HCT116 (cell line): ENCODE measurements around the gene NFIX. TPM values are rescaled to one million over a fixed set of nuclear protein-coding genes. Genes with fewer than 3 reads are reported as not detected.

Experiments
- ATAC-seq: fragments of 200-7000 bp; cut with Tn5 transposase; 2 replicates; pipeline ENCODE4 v1.9.1; 2020; ENCODE audit warnings: mild to moderate bottlenecking, moderate library complexity
- BruUV-seq: library from RNA; stranded (reverse); fragments of 400-500 nt; replicated peaks from 2 replicates; lab custom pipeline; 2021; lab: Mats Ljungman, UMichigan
- CTCF ChIA-PET: fragments of 300-600 bp; sonication (Branson Sonifier 250); formaldehyde crosslinking; loops from one replicate; lab custom pipeline; 2021; ENCODE audit warnings: antibody characterized with exemption; lab: Charles Lee
- POLR2A ChIA-PET: fragments of 300-600, 350-600 bp; sonication (Branson Sonifier 250); formaldehyde crosslinking; loops from one replicate; lab custom pipeline; 2021; ENCODE audit warnings: antibody characterized with exemption; lab: Charles Lee
- RAD21 ChIA-PET, 2 experiments: fragments of 300-600 bp; sonication (Branson Sonifier 250); formaldehyde crosslinking; loops; one replicate each; lab custom pipeline; 2023; ENCODE audit warnings: low total read pairs in 2 of 2; ENCODE audit not compliant: uncharacterized antibody in 2 of 2, unreplicated experiment in 2 of 2, low non-redundant PET in 1 of 2; lab: Charles Lee
- DNase-seq: peaks from one replicate; pipeline ENCODE4 v3.0.0-alpha.2; 2010; ENCODE audit warnings: low read depth, low spot score
- H2AFZ ChIP-seq: fragments of 200-600 bp; shearing (Covaris generic), sonication (generic); 2 replicates; pipeline ENCODE4 v1.6.1; 2017; ENCODE audit warnings: low read depth, mixed run types, mixed read lengths, antibody characterized with exemption, low read length; ENCODE audit not compliant: poor library complexity, severe bottlenecking
- H3K27ac ChIP-seq: 2 replicates; pipeline ENCODE4 v1.5.1; 2012; ENCODE audit warnings: low read depth, low read length
- H3K27me3 ChIP-seq: fragments of 200-600 bp; sonication (generic); 2 replicates; pipeline ENCODE4 v1.6.1; 2016; ENCODE audit warnings: mixed run types, low read length, mixed read lengths; ENCODE audit not compliant: insufficient read depth
- H3K36me3 ChIP-seq, 2 experiments: fragments of 200-500 bp in 1 of 2; fragments of 200-600 bp in 1 of 2; sonication (Bioruptor generic) in 1 of 2; sonication (generic) in 1 of 2; 2 replicates each; pipeline versions ENCODE4 v1.5.1 to v1.6.1; 2014 to 2016; ENCODE audit warnings: low read length in 2 of 2, inconsistent platforms in 1 of 2, mixed read lengths in 1 of 2, mixed run types in 1 of 2; ENCODE audit not compliant: insufficient read depth in 2 of 2, control insufficient read depth in 1 of 2
- H3K4me1 ChIP-seq, 2 experiments: fragments of 200-600 bp in 1 of 2; sonication (generic) in 1 of 2; 2 replicates each; pipeline versions ENCODE4 v1.5.1 to v1.6.1; 2012 to 2017; ENCODE audit warnings: low read length in 2 of 2, inconsistent platforms in 1 of 2, mild to moderate bottlenecking in 1 of 2, mixed read lengths in 1 of 2, mixed run types in 1 of 2, moderate library complexity in 1 of 2; ENCODE audit not compliant: insufficient read depth in 2 of 2, control insufficient read depth in 1 of 2
- H3K4me2 ChIP-seq: fragments of 200-600 bp; sonication (generic); 2 replicates; pipeline ENCODE4 v1.6.1; 2017; ENCODE audit warnings: mixed run types, low read length, mixed read lengths
- H3K4me3 ChIP-seq, 2 experiments: fragments of 200-600 bp in 1 of 2; sonication (generic) in 1 of 2; replicated peaks in 1 of 2; 2 replicates each; pipeline ENCODE4 v1.5.1; 2011 to 2016; ENCODE audit warnings: low read length in 2 of 2, control low read depth in 1 of 2, low read depth in 1 of 2, mild to moderate bottlenecking in 1 of 2, mixed read lengths in 1 of 2, mixed run types in 1 of 2
- H3K79me2 ChIP-seq: fragments of 200-600 bp; sonication (generic); 2 replicates; pipeline ENCODE4 v1.6.1; 2017; ENCODE audit warnings: mild to moderate bottlenecking, mixed run types, low read length, moderate library complexity, mixed read lengths; ENCODE audit not compliant: insufficient read depth
- H3K9ac ChIP-seq: fragments of 200-600 bp; sonication (generic); 2 replicates; pipeline ENCODE4 v1.6.1; 2016; ENCODE audit warnings: low read length, mixed read lengths
- H3K9me2 ChIP-seq: fragments of 200-600 bp; sonication (generic), shearing (Covaris generic); 2 replicates; pipeline ENCODE4 v1.6.1; 2017; ENCODE audit warnings: mixed run types, mild to moderate bottlenecking, moderate library complexity; ENCODE audit not compliant: insufficient read depth
- H3K9me3 ChIP-seq, 2 experiments: fragments of 200-500 bp in 1 of 2; fragments of 200-600 bp in 1 of 2; sonication (Bioruptor generic) in 1 of 2; sonication (generic) in 1 of 2; 2 replicates each; pipeline ENCODE4 v1.6.1; 2014 to 2017; ENCODE audit warnings: low read length in 2 of 2, mixed read lengths in 2 of 2, inconsistent platforms in 1 of 2, low read depth in 1 of 2, mild to moderate bottlenecking in 1 of 2, mixed run types in 1 of 2, moderate library complexity in 1 of 2; ENCODE audit not compliant: control insufficient read depth in 1 of 2, insufficient read depth in 1 of 2
- H4K20me1 ChIP-seq: fragments of 200-600 bp; sonication (generic), shearing (Covaris generic); 2 replicates; pipeline ENCODE4 v1.6.1; 2017; ENCODE audit warnings: mixed run types, mild to moderate bottlenecking, moderate library complexity; ENCODE audit not compliant: insufficient read depth
- CTCF ChIP-seq, 3 experiments: fragments of 200-600 bp in 1 of 3; sonication (generic) in 1 of 3; IDR thresholded peaks in 2 of 3; conservative IDR thresholded peaks in 1 of 3; 2 replicates each; pipeline ENCODE4 v1.5.1; 2012 to 2017; ENCODE audit warnings: low read depth in 2 of 3, low read length in 2 of 3, antibody characterized with exemption in 1 of 3, borderline replicate concordance in 1 of 3, control low read depth in 1 of 3, mild to moderate bottlenecking in 1 of 3, mixed read lengths in 1 of 3, mixed run types in 1 of 3, moderate library complexity in 1 of 3; ENCODE audit not compliant: insufficient read depth in 1 of 3
- EGR1 ChIP-seq: IDR thresholded peaks from 2 replicates; pipeline ENCODE4 v1.6.1; 2012; ENCODE audit warnings: low read depth
- EZH2phosphoT487 ChIP-seq: fragments of 200-600 bp; IDR thresholded peaks from 2 replicates; pipeline ENCODE4 v1.6.1; 2018; ENCODE audit warnings: antibody characterized with exemption, borderline replicate concordance
- FOSL1 ChIP-seq: IDR thresholded peaks from 2 replicates; pipeline ENCODE4 v1.6.1; 2012; ENCODE audit warnings: low read depth
- JUND ChIP-seq: IDR thresholded peaks from 2 replicates; pipeline ENCODE4 v1.6.1; 2012
- MAX ChIP-seq: IDR thresholded peaks from 2 replicates; pipeline ENCODE4 v1.6.1; 2012
- POLR2AphosphoS5 ChIP-seq: IDR thresholded peaks from 2 replicates; pipeline ENCODE4 v1.6.1; 2011; ENCODE audit warnings: mild to moderate bottlenecking, low read depth, low read length, moderate library complexity
- SIN3A ChIP-seq: IDR thresholded peaks from 2 replicates; pipeline ENCODE4 v1.6.1; 2012; ENCODE audit warnings: low read depth
- SP1 ChIP-seq: IDR thresholded peaks from 2 replicates; pipeline ENCODE4 v1.6.1; 2012; ENCODE audit warnings: low read depth
- SRF ChIP-seq: IDR thresholded peaks from 2 replicates; pipeline ENCODE4 v1.6.1; 2012; ENCODE audit warnings: low read depth
- YY1 ChIP-seq: IDR thresholded peaks from 2 replicates; pipeline ENCODE4 v1.6.1; 2011; ENCODE audit warnings: low read length, low read depth, moderate library complexity, mild to moderate bottlenecking; ENCODE audit not compliant: insufficient replicate concordance; ENCODE audit errors: extremely low read depth
- ZFX ChIP-seq: fragments of 450-650 bp; IDR thresholded peaks from 2 replicates; pipeline ENCODE4 v1.6.1; 2017
- intact Hi-C: fragments of 100-400 bp; cut with micrococcal nuclease; formaldehyde crosslinking; loops from 2 replicates; pipeline ENCODE4 v1.10.0; 2022
- total RNA-seq: library from RNA; stranded (reverse); gene quantifications from one replicate; pipeline ENCODE4 v1.2.1, GENCODE V29; 2021; ENCODE audit not compliant: unreplicated experiment

Gene NFIX
- total RNA-seq, 1 experiment from 2014 or later = 34.8 TPM

GRCh38 chr19:12953138-12953798 is 42.0 kb upstream of the NFIX start:
- Histone ChIP-seq H3K79me2 (peaks cover 70% of the 10 kb centered on the region), H2AFZ (no peak overlapping the region), H3K27ac (no peak overlapping the region), H3K9me3 (no peaks in the 10 kb centered on the region), H4K20me1 (no peaks in the 10 kb centered on the region; the same call in 1 of the 2 replicates), H3K36me3 (peaks cover 29 to 46% of the 10 kb centered on the region in 2 experiments), H3K4me2 (no peak overlapping the region), H3K27me3 (no peaks in the 10 kb centered on the region), H3K4me1 (peaks cover 9 to 29% of the 10 kb centered on the region in 2 experiments), H3K9me2 (no peaks in the 10 kb centered on the region), H3K4me3 (no peak overlapping the region), H3K9ac (no peak overlapping the region)
- no peak for TF ChIP-seq SRF
- no peak for TF ChIP-seq EZH2phosphoT487
- TF ChIP-seq FOSL1 = no peak
- TF ChIP-seq YY1 = no peak
- no peak for TF ChIP-seq SIN3A
- TF ChIP-seq POLR2AphosphoS5 = no peak
- TF ChIP-seq MAX = no peak
- no peak for TF ChIP-seq SP1
- TF ChIP-seq EGR1 = no peak
- no peak for TF ChIP-seq ZFX
- TF ChIP-seq JUND = no peak
- no peak for TF ChIP-seq CTCF (IDR thresholded peaks at IDR 0.05 in 2 of 3, conservative IDR thresholded peaks at IDR 0.05 in 1 of 3; ENCODE audit: borderline replicate concordance in 1 of 3, insufficient read depth in 1 of 3, low read depth in 2 of 3, low read length in 2 of 3)
- no peak for ATAC-seq
- RAD21 ChIA-PET = no interaction called here
- POLR2A ChIA-PET = interaction anchor here (1.7 kb wide), 1 partner anchor 12 kb away, joined by 5 read pairs; no protein-coding TSS in a partner anchor
- CTCF ChIA-PET = interaction anchor here (1.6 kb wide), 1 partner anchor 12 kb away, joined by 6 read pairs; no protein-coding TSS in a partner anchor
- intact Hi-C loops = no loop called here
- BruUV-seq = TSS peak; percentile 65
- no peak for DNase-seq
